MCF 10A (cell line): ENCODE results near the gene PPM1H. TPM values are rescaled to one million over a fixed set of nuclear protein-coding genes. Genes with fewer than 3 reads are reported as not detected.
"Not testable (repeated sequence)": the region's sequence is repeated elsewhere in the genome, so short reads cannot be mapped to it uniquely, and the experiment has no call there.

Experiments
- BruUV-seq: library from RNA; stranded (reverse); fragments of 400-500 nt; replicated peaks from 2 replicates; lab custom pipeline; 2021; lab: Mats Ljungman, UMichigan
- CTCF ChIA-PET: fragments of 300-600 bp; sonication (Branson Sonifier 250); formaldehyde crosslinking; extraction: SDS; loops from one replicate; lab custom pipeline; 2021; ENCODE audit warnings: antibody characterized with exemption, inconsistent platforms; lab: Yijun Ruan, JAX
- POLR2A ChIA-PET: fragments of 300-600, 350-650 bp; sonication (Branson Sonifier 250); formaldehyde crosslinking; extraction: SDS; loops from one replicate; lab custom pipeline; 2020; ENCODE audit warnings: antibody characterized with exemption, inconsistent platforms; lab: Yijun Ruan, JAX
- DNase-seq: peaks from one replicate; pipeline ENCODE4 v3.0.0-alpha.2; 2018; ENCODE audit not compliant: unreplicated experiment
- H3K27ac Mint-ChIP-seq: one replicate; pipeline ENCODE4 v1.8.0; 2022; ENCODE audit warnings: mild to moderate bottlenecking, low read depth, mixed read lengths; ENCODE audit not compliant: unreplicated experiment
- H3K27me3 Mint-ChIP-seq: one replicate; pipeline ENCODE4 v1.8.0; 2022; ENCODE audit warnings: mixed read lengths; ENCODE audit not compliant: insufficient read depth, unreplicated experiment
- H3K36me3 Mint-ChIP-seq: one replicate; pipeline ENCODE4 v1.8.0; 2022; ENCODE audit warnings: mild to moderate bottlenecking, moderate library complexity, mixed read lengths; ENCODE audit not compliant: insufficient read depth, unreplicated experiment
- H3K4me1 Mint-ChIP-seq: one replicate; pipeline ENCODE4 v1.8.0; 2022; ENCODE audit warnings: mixed read lengths; ENCODE audit not compliant: insufficient read depth, unreplicated experiment
- H3K4me3 Mint-ChIP-seq: one replicate; pipeline ENCODE4 v1.8.0; 2022; ENCODE audit warnings: mild to moderate bottlenecking, moderate library complexity, mixed read lengths; ENCODE audit not compliant: unreplicated experiment
- H3K9me3 Mint-ChIP-seq: one replicate; pipeline ENCODE4 v1.8.0; 2022; ENCODE audit warnings: mixed read lengths; ENCODE audit not compliant: unreplicated experiment
- CTCF ChIP-seq: fragments of 200-600 bp; IDR thresholded peaks from one replicate; pipeline ENCODE4 v1.8.0; 2022; ENCODE audit warnings: antibody characterized with exemption, mild to moderate bottlenecking; ENCODE audit not compliant: unreplicated experiment
- intact Hi-C: fragments of 100-400 bp; cut with micrococcal nuclease; formaldehyde crosslinking; loops from 2 replicates; pipeline ENCODE4 v1.14.1; 2022
- total RNA-seq: library from RNA; stranded (reverse); gene quantifications from 2 replicates; pipeline ENCODE4 v1.2.3, GENCODE V29; 2022

Gene PPM1H
- total RNA-seq, 1 experiment from 2014 or later: 0.49 TPM

GRCh38 chr12:62969695-62970094 lies 34.7 kb upstream of the PPM1H start:
- TF ChIP-seq CTCF: no peak
- Mint-ChIP-seq H3K4me3 (no peak overlapping the region), H3K27me3 (no peaks in the 10 kb centered on the region), H3K27ac (no peak overlapping the region), H3K36me3 (no peaks in the 10 kb centered on the region), H3K4me1 (peaks cover 4% of the 10 kb centered on the region), H3K9me3 (no peaks in the 10 kb centered on the region)
- DNase-seq: no peak
- no TSS peak for BruUV-seq
- intact Hi-C loops: no loop called here
- POLR2A ChIA-PET: no interaction called here
- CTCF ChIA-PET: interaction anchor here (0.6 kb wide), 1 partner anchor 1306 kb away, joined by 3 read pairs; no protein-coding TSS in a partner anchor

GRCh38 chr12:62967701-62968100 lies 32.8 kb upstream of the PPM1H start:
- Mint-ChIP-seq H3K4me1 (peaks cover 4% of the 10 kb centered on the region), H3K27me3 (no peaks in the 10 kb centered on the region), H3K27ac (no peak overlapping the region), H3K4me3 (no peak overlapping the region), H3K9me3 (no peaks in the 10 kb centered on the region), H3K36me3 (no peaks in the 10 kb centered on the region)
- intact Hi-C loops: no loop called here
- ChIA-PET CTCF (interaction anchor here (0.7 kb wide), 1 partner anchor 109 kb away, joined by 3 read pairs; no protein-coding TSS in a partner anchor), POLR2A (no interaction called here)
- no TSS peak for BruUV-seq
- no peak for DNase-seq
- no peak for TF ChIP-seq CTCF

DNA sequence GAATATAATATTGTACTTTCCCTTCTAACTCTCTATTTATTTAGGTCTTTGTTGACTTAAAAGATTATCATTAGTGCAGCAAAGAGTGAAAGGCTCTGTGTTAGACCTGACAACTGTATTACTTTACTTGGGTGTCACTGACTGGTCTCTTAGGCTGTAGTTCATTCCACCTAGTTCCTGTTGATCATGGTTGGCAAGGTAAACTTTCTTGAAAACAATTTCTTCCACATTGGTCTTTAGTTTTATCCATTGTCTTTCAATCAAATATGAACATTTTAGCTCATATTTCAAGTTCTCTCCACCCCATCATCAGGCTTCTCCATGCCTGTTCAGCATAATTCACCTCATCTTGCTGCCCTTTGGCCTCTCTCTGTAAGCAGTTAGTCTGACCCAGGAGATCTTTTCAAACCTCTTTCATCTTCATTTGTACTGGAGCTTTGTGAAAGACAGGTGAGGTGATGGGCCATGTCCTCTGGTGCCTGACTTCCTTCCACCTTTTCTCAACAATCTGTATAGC lies 32.1 kb upstream of the PPM1H start:
- ChIA-PET POLR2A (interaction anchor here (0.6 kb wide), 1 partner anchor 9 kb away, joined by 3 read pairs; no protein-coding TSS in a partner anchor), CTCF (interaction anchor here (0.6 to 0.7 kb wide), 2 partner anchors 109 to 184 kb away, joined by 3 read pairs; partner anchors contain the start of gene AVPR1A)
- Mint-ChIP-seq H3K4me1 (peaks cover 4% of the 10 kb centered on the region), H3K9me3 (no peaks in the 10 kb centered on the region), H3K27me3 (no peaks in the 10 kb centered on the region), H3K4me3 (no peak overlapping the region), H3K36me3 (no peaks in the 10 kb centered on the region), H3K27ac (no peak overlapping the region)
- intact Hi-C loops: no loop called here
- no peak for DNase-seq
- no peak for TF ChIP-seq CTCF
- no TSS peak for BruUV-seq

DNA sequence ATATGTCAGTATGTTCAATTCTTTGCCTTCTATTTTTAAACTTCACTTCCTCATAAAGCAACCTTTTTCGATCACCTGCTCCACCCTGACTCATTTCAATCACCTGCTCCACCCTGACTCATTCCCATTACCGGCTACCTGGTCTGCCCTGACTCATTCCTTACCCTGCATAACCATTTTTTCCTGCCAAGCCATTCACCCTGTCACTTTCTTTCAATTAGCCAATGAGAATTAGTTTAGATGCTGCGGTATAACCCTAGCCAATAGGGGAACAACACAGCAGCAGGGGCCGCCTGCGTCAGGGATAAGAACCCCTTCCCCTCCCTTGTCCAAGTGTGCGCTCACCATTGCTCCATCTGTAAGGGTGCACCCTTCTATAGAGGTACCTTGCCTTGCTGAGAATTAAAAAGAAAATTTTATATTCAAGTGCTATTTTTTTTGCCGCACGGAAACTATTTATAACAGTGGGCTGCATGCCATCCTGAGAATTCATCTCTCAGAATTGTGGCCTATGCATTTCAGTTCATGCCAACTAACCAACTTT lies 31.6 kb upstream of the PPM1H start:
- H3K4me1 Mint-ChIP-seq, H3K4me3 Mint-ChIP-seq, H3K27me3 Mint-ChIP-seq, intact Hi-C loops, H3K9me3 Mint-ChIP-seq, H3K36me3 Mint-ChIP-seq, BruUV-seq: not testable (repeated sequence)
- POLR2A ChIA-PET: interaction anchor here (0.6 kb wide), 1 partner anchor 10 kb away, joined by 3 read pairs; no protein-coding TSS in a partner anchor
- DNase-seq: peak; percentile 52
- peak overlapping the region; percentile 8 for H3K27ac Mint-ChIP-seq
- CTCF ChIA-PET: interaction anchor here (0.6 kb wide), 1 partner anchor 185 kb away, joined by 3 read pairs; the partner anchor contains the start of gene AVPR1A

- H3K4me1 Mint-ChIP-seq, BruUV-seq, H3K9me3 Mint-ChIP-seq, H3K4me3 Mint-ChIP-seq, H3K36me3 Mint-ChIP-seq, intact Hi-C loops, H3K27me3 Mint-ChIP-seq, DNase-seq, H3K27ac Mint-ChIP-seq, POLR2A ChIA-PET: not testable (repeated sequence)
- CTCF ChIA-PET: interaction anchor here (0.7 kb wide), 1 partner anchor 91 kb away, joined by 5 read pairs; no protein-coding TSS in a partner anchor
Measured at GRCh38 chr12:62965700-62966099, 30.8 kb upstream of the PPM1H start.

- H3K4me3 Mint-ChIP-seq, H3K27ac Mint-ChIP-seq, H3K27me3 Mint-ChIP-seq, H3K4me1 Mint-ChIP-seq, H3K36me3 Mint-ChIP-seq, BruUV-seq, intact Hi-C loops, DNase-seq, H3K9me3 Mint-ChIP-seq: not testable (repeated sequence)
- ChIA-PET POLR2A (interaction anchor here (1.4 kb wide), 1 partner anchor 29 kb away, joined by 3 read pairs; no protein-coding TSS in a partner anchor), CTCF (interaction anchor here (0.7 kb wide), 1 partner anchor 90 kb away, joined by 5 read pairs; no protein-coding TSS in a partner anchor)
Measured at GRCh38 chr12:62965242-62965641, 30.3 kb upstream of the PPM1H start.
